Measurements from ENCODE around the gene TMEM258.

The TMEM258 gene

DNA sequence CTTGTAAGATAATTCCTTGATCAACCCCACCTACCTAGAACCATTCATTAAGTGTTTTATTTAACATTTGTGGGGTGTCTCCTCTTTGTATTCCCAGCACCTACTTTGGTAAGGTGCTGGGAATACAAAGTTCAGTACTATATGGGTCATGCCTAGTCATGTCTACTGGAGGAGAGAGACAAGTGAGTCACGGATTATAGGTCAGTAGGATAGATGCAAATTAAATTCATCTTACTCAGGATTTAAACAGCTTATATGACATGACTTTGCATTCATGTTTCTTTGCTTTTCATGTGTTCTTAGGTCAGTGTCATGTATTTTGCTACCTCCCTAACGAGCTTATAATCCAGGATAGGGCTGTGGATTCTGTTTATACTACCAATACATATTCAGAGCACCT lies 27.8 kb upstream of the TMEM258 start:
- DNase-seq: no peak

DNA sequence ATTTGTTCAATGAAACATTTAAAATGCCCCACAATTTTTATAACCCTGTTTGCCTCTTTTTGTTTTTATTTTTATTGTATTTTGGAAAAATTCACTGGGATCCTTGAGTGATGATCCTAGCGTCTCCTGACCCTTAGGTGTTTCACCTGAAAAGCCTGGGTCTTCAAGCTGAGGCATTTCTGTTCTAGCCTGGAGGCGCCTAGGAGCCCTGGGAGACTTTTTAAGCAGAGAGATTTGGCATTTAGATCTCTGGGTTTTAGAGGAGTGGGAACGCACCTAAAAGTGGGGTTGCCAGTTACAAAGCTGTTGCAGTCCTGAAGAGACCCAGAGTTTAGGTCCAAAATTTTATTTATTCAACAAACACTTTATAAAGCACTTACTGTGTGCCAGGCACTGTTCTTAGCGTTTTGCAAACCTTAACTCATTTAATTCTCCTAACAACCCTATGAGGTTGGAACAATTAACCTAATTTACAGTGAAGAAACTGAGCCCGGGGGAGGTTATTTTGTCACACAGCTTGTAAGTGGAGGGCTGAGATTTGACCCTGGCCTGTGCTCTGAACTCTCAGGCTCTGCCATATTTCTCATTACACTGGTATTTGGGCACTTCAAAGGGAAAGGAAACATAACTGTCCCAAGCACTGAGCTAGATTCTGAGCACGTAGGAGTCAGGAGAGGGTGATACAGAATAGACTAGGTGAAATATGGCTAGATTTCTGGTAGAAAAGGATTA lies 25.2 kb upstream of the TMEM258 start:
- no peak for DNase-seq

DNA sequence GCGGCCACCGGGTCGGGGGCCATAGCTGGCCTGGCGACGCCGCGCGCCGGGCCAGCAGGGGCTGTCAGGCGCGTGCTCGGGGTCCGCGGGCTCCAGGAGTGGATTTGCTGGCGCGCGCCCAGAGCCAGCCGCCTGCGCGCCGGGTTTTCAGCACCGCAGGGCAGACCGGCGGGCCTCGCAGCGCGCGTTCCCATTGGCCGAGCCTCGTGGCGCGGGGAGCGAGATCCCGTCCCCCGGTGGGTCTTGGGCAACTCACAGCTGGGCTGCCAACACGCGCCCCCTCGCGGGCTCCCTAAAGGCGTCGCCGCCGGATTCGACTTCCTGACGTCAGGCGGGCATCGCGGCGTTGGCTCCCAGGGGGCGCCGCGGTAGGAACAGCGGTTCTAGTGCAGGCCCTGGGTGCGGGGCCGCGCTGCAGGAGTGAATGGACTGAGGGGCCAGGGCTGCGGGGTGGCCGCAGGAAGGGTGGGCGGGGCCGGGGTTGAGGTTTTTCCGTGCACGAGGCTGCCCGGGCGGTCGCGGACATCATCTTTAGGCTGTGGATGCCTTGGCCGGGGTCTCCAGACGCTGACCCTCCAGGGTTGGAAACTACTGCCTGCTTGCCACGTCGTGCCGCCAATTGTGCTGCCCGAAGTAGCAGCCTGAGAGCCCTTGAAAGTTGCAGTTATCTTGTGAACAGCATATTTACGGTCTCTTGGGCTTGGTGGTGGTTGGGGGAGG lies 24.5 kb upstream of the TMEM258 start, which contains the start of gene FADS1:
FADS1 (minus strand) TSS at position 268 of the 720 bp plus-strand sequence; CDS start at position 194, 74 bp downstream.
- DNase-seq: peak; percentile 97 to 98

- DNase-seq: peak; percentile 63 to 76
Observed at GRCh38 chr11:61815790-61816735, 23.7 kb upstream of the TMEM258 start.

GRCh38 chr11:61814958-61815789 lies 22.8 kb upstream of the TMEM258 start:
- DNase-seq: peak; percentile 85 to 88

DNA sequence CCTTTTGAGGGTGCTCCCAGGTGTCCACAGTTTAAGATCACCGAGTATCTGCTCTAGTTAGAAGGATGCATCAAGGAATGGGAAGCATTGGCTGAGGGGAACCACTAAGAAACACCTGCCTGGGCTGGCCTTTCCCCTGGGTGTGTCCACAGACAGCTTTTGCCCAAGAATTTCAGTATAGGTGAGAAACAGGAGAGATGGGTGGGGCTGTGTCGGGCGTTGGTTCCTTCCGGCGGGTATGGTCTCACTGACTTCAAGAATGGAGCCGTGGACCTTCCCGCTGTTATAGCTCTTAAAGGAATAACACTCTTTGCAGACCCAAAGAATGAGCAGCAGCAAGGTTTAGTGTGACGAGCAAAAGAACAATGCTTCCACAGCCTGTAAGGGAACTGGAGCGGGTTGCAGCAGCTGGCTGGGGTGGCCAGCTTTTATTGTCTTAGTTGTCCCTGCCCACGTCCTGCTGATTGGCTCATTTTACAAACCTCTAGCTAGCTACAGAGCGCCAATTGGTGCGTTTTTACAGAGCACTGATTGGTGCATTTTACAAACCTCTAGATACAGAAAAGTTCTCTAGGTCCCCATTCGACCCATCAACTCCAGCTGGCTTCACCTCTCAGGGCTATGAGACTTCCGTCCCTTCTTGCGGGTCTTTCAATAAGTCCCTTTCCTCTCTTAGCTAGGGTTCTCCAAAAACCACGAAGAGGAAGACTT lies 22.0 kb upstream of the TMEM258 start:
- peak in 1 of 2 experiments; percentile 43 for DNase-seq

- DNase-seq: no peak
Observed at GRCh38 chr11:61812736-61813411, 20.5 kb upstream of the TMEM258 start.

DNA sequence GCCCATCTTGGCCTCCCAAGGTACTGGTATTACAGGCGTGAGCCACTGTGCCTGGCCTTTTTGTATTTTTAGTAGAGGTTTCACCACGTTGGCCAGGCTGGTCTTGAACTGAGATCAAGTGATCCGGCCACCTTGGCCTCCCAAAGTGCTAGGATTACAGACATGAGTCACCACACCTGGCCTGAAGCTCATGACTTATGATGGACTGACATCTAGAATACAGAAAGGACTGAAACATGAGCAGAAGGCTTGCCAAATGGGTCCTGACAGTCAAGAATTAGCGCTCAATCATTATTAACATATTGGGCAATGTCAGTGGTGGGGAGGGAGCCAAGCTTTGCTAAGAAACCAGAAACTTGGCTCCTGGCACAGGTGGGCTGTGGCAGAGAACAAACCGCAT lies 19.4 kb upstream of the TMEM258 start:
- no peak for DNase-seq

- no peak for DNase-seq
Observed at GRCh38 chr11:61810671-61811175, 18.3 kb upstream of the TMEM258 start.

DNA sequence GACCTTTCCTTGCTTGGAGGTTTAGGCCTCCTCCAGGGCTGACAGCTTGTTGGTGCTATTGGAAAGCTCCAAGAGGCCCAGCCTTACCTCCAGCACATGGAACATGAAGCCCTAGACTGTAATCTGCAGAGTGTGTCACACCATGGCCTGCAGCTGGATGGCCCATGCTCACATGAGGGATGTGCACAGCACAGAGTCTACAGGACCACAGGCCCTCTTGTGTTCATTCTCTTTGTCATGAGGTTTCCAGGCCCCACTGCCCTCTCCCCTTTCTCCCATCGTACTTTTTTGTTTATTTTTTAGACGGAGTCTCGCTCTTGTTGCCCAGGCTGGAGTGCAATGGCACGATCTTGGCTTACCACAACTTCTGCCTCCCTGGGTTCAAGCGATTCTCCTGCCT lies 14.4 kb upstream of the TMEM258 start:
- no peak for DNase-seq

DNA sequence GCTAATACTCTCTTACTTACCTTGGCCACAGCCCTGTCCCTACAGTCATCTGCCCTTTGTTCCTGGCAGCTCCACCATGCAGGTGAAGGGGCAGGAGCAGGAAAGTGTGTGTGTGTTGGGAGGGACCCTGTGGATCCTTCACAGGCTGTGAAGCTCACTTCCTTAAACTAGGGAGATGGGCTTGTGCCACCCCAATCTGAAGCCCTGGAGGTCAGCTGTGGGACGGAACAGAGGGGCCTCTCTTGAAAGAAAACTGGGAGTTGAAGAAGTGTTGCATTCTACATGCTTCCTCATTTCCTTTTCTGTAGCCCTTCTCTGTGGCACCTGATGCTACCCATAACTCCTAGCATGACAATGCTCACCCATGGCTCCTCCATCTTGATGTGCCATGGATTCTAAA lies 12.7 kb upstream of the TMEM258 start:
- no peak for DNase-seq

- DNase-seq: no peak
Observed at GRCh38 chr11:61803889-61804647, 11.7 kb upstream of the TMEM258 start.

- no peak for DNase-seq
Observed at GRCh38 chr11:61802605-61803004, 10.2 kb upstream of the TMEM258 start.

GRCh38 chr11:61800331-61801281 lies 8.2 kb upstream of the TMEM258 start:
- no peak for DNase-seq

GRCh38 chr11:61799665-61800284 lies 7.4 kb upstream of the TMEM258 start:
- no peak for DNase-seq

DNA sequence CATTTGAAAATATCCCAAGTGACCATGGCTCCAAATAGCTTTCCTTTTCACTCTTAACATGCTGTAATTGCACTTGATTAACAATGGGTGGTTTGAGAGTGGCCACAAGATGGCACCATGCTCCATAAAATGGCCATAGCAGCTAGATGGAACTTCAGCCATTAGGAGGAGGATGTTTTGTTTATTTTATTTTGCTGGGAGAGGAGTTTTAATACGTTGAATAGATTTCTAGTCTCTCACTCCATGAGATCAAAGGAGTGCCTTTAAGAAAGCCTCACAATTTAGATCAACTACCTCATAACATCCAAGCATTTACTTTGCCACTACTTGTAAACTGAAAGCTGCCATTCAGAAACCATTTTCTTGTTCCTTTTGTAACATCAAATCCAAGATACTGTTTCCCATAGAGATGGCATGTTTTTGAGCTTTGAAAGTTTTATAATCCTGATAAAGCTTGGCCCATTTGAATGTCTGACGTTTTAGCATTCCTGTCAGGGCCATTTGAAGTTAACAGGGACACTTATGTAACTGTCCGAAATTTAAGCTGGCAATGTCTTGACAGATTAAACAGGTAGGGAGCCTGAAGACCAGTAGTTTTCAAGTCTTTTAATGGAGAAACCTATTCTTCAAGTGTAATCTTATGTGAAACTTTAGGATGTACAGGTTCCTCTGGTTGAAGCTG lies 5.0 kb upstream of the TMEM258 start:
- DNase-seq: peak; percentile 74 to 77

GRCh38 chr11:61795876-61796526 lies 3.6 kb upstream of the TMEM258 start:
- DNase-seq: no peak
